ENCODE results near the gene MRPL4.

- TF ChIP-seq CTCF (IDR thresholded peaks at IDR 0.05) (no peak), EP300 (IDR thresholded peaks at IDR 0.05) (no peak)
Measured at GRCh38 chr19:10293637-10294367, 41.8 kb downstream of the MRPL4 start.
